Measurements from ENCODE around the gene ZNF677. TPM values are rescaled to one million over a fixed set of nuclear protein-coding genes. Genes with fewer than 3 reads are reported as not detected.
"Not testable (repeated sequence)": the region's sequence is repeated elsewhere in the genome, so short reads cannot be mapped to it uniquely, and the experiment has no call there.

Gene ZNF677
- total RNA-seq = 1 to 10 TPM; 4.9 to 5.0 TPM

DNA sequence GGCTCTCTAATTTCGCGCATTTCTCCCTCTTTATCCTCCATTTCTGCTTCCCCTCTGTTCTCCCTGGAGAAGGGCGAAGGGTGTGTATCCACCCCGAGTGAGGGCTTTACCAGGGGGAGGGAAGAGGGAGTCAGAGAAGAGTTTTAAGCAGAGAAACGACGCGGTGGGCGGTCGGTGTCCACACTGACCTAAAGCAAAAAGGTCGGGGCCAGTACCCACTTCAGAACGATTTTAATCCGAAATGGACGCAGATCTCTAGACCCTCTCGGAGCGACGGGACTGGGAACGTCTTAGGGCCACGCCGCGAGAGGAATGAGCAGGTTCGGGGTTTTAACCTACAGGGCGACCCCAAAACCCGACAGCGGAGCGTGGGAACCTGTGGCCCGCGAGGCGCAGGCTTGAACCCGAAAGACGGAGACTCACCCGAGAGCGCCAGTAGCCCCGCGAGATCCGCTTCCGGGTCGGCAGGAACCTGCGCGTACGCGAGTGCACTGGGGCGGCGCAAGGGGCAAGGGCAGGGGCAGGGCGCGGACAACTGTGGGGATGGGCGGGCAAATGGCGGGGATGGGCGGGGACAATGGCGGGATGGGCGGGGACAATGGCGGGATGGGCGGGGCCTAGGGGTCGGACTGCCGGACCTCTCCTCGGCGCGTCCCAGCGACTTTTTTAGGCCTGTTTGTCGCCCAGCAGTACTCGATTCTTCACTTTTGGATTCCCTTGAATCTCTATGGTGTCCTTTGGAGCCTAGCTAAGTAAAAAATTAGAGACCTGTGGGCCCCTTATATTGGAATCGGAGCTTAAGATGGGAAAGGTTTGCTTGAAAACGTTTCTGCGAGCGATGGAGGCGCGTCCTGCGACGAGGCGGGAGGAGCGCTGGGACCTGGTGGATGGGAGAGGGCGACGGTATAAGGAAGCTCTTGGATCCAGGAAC lies at the start of gene ZNF677:
ZNF677 (minus strand) TSS at position 463 of the 931 bp plus-strand sequence. CDS start 3,323 bp downstream, outside the sequence.
- POLR2A ChIA-PET = no interaction called here
- CTCF ChIA-PET = interaction anchor here (0.6 kb wide), 1 partner anchor 956 kb away, joined by 4 read pairs; no protein-coding TSS in a partner anchor

DNA sequence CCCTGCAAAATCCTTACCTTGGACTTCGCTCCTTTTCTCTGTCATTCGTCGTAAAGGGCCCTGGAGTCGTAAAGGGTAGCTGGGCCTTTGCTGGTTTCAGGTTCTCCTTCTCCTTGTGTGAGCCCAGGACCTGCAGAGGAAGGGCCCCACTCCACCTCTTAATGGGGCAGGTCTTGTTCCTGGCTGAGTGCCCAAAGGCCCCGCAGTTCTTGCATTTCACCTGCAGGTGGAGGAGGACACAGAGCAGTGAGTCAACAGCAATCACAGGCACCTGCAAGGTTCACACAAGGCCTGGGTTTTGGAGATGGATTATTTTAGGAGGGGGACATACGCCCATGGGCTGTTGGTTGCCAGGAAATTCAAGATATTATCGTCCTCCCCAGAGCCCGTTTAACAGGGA lies 46.7 kb upstream of the ZNF677 start:
- CTCF ChIA-PET = not testable (repeated sequence)

DNA sequence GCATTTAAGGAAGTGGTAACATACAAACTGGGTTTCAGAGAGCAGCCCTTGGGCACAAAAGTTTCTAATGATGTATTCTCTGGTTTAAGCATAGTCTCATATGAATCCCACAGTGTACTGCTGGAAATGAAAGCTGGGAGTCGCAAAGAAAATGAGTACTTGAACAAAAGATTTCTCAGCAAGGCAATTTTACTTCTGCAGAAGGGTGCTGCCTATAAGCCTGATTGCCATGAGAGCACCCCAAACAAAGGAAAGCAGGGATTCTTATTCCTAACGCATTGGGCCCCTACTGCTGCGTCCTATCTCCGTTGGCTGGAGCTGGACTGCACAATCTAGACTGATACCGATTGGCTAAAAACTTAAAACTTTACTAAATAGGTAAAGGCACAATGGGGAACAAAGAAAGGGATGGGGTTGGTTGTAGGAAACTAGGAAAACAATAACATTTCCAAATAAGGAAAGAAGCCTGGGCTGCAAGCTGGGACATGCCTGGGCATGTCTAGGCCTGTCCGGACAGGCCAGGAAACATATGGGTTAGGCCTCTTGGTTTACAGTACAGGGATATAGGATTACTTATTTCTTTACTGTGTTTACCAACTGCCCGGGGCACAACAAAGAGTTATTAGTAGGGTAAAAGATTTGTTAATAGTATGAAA lies 40.2 kb upstream of the ZNF677 start:
- ChIA-PET CTCF (no interaction called here), POLR2A (no interaction called here)

More for the DNA sequence above, 46.7 kb upstream of the ZNF677 start:
- POLR2A ChIA-PET = not testable (repeated sequence)

DNA sequence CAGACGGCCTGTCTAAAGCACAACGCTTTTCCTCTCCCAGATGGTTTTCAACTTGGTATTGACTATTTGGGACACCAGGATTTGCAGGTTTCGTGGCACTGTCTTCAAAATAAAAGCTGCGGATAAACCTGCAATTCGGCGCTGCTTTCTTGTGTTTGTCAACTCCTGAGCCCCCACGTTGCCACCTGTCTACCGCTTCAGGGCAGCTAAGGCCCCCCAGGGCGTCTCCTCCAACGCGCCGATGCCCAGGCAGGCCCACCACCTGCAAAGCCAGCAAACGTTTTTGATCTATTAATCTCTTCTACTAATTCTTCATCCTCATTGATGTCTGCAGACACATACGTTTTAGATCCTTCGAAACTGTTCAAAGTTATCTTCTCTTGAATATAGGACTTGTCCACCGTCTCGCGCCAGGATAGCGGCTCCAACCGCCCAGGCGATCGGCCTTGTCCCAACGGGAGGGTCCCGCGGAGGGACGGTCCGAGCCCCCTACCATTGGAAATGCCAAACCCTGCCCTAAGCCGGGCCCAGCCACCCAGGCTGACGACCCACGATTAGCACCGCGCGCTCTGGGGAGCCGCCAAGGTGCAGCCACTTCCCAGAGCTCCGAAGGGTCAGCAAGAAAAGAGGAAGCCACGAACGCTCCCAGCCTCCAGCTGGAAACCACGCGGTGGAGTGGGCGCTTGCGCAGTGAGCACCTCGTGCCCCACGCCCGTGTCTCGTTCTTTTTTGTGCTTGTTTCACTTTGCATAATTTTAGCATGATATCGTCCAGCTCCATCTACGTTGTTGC lies 36.3 kb upstream of the ZNF677 start:
- CTCF ChIA-PET = no interaction called here
- POLR2A ChIA-PET = no interaction called here

DNA sequence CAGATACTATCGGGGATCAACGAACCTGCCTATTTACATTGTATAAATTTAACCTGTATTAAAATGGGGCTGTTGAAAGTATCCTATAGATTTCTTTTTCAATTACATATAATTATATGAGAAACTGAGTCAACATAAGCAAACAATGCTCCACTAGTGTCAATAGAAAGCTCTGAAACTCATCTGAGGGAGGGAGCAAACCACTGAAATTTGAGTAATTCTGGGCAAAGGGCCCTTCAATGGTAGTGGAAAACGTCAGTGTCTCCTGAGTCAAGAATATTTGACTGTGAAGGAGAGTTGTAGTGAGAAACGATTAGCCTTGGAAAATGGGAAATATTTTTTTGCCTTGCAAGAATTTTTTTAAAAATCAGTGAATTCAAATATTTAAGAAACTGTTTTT lies 30.4 kb upstream of the ZNF677 start:
- ChIA-PET CTCF (no interaction called here), POLR2A (no interaction called here)

DNA sequence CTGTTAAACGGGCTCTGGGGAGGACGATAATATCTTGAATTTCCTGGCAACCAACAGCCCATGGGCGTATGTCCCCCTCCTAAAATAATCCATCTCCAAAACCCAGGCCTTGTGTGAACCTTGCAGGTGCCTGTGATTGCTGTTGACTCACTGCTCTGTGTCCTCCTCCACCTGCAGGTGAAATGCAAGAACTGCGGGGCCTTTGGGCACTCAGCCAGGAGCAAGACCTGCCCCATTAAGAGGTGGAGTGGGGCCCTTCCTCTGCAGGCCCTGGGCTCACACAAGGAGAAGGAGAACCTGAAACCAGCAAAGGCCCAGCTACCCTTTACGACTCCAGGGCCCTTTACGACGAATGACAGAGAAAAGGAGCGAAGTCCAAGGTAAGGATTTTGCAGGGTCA lies 27.3 kb upstream of the ZNF677 start:
- CTCF ChIA-PET, POLR2A ChIA-PET: not testable (repeated sequence)

DNA sequence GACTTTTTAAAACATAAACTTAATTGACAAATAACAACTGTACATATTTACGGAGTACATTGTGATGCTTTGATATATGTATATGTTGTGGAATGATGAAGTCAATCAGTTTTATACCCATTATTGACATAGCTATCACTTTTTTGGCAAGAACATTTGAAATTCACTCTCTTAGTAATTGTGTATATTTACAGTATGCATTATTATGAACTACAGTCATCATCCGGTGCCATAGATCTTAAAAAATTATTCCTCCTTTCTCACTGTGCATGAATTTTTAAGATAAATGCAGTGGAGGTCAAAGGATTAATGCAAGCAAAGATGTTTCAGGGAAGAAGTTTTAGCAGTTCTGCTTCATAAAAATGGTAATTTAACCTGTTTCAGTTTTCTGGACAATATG lies 20.8 kb upstream of the ZNF677 start:
- CTCF ChIA-PET = no interaction called here

DNA sequence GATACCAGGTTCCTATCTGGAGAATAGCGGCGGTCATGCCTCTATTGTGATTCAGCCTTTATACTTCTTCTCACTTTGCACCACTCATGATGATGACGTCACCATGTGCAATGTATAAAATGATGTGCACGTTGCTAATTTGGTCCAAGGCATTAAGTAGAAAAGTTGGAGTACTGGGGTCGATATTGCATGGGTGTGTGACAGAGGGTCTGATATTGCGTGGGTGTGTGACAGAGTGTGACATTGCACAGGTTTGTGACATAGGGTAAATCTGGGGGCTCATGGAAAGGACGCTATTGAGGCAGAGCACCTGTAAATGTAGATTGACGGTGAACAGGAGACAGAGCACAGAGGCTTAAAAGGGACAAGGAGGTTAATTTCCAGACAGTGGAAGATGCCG lies 17.4 kb upstream of the ZNF677 start:
- POLR2A ChIA-PET = no interaction called here
- CTCF ChIA-PET = no interaction called here

More for the DNA sequence above, 20.8 kb upstream of the ZNF677 start:
- POLR2A ChIA-PET = no interaction called here

DNA sequence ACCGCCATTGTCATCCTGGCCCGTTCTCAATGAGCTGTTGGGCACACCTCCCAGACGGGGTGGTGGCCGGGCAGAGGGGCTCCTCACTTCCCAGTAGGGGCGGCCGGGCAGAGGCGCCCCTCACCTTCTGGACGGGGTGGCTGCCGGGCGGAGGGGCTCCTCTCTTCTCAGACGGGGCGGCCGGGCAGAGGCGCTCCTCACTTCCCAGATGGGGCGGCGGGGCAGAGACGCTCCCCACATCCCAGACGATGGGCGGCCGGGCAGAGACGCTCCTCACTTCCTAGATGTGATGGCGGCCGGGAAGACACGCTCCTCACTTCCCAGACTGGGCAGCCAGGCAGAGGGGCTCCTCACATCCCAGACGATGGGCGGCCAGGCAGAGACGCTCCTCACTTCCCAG lies 15.2 kb upstream of the ZNF677 start:
- POLR2A ChIA-PET, CTCF ChIA-PET: not testable (repeated sequence)

DNA sequence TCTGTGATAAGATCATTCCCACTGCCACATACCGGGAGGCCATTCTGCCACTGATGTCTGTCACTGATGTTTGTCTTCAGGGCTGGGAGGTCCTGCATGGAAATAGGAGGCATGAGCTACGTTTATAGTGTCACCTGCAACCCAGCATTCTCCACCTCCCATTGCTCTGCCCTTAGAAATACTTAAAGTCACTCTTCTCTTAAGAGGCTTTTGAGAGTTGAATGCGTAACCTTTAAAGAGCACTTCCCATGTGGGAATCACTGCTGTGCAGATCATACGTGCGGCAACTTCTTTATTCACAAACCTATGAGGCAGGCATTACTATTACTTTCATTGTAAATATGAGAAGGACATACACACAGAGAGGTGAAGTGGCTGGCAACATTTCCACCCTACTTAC lies 12.9 kb upstream of the ZNF677 start, which contains the start of gene VN1R4:
VN1R4 (minus strand) TSS at position 101 of the 400 bp plus-strand sequence; CDS start at position 43, 58 bp downstream.
- POLR2A ChIA-PET, CTCF ChIA-PET: not testable (repeated sequence)

DNA sequence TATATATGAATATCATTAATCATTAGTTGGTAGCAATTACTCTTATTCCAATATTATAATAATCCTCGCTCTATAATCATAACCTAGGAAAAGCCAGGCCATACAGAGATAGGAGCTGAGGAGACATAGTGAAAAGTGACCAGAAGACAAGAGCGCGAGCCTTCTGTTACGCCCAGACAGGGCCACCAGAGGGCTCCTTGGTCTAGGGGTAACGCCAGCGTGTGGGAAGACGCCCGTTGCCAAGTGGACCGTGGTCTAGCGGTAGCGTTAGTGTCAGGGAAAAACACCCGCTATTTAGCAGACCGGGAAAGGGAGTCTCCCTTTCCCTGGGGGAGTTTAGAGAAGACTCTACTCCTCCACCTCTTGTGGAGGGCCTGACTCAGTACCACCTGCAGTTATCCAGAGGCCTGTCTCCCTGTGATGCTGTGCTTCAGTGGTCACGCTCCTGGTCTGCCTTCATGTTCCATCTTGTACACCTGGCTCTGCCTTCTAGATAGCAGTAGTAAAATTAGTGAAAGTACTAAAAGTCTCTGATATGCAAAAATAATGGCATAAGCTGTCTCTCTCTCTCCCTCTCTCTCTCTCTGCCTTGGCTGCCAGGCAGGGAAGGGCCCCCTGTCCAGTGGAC lies 3.2 kb upstream of the ZNF677 start, which contains the start of gene VN1R2:
VN1R2 (plus strand) TSS at position 578 of the 628 bp plus-strand sequence. CDS start 84 bp downstream, outside the sequence.
- CTCF ChIA-PET, POLR2A ChIA-PET: not testable (repeated sequence)

DNA sequence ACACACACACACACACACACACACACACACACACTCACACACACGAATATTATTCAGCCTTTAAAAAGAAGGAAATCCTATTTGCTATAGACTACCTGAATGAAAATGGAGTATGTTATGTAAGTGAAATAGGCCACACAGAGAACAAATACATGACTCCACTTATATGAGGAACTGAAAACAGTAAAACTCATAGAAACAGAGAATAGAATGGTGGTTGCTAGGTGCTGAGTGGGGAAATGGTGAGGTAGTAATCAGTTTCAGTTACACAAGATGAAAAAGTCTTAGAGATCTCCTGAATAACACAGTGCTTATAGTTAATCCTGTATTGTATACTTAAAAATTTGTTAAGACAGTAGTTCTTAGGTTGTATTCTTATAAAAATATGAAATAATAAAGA lies 8.2 kb downstream of the ZNF677 start:
- ChIA-PET CTCF (no interaction called here), POLR2A (no interaction called here)

DNA sequence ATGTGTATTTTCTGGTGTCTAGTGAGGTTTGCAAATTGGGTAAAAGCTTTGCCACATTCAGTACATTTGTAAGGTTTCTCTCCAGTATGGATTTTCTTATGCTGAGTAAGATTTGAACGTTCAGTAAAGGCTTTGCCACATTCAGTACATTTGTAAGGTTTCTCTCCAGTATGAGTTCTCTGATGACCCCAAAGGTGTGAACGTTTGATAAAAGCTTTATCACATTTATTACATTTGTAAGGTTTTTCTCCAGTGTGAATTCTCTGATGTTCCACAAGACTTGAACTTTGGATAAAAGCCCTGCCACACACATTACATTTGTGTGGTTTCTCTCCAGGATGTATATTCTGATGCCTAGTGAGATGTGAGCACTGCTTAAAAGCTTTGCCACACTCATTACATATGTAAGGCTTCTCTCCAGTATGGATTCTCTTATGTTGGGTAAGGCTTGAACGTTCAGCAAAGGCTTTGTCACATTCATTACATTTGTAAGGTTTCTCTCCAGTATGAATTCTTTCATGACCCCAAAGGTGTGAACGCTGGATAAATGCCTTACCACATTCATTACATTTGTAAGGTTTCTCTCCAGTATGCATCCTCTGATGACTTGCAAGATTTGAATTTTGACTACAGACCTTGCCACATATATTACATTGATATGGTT lies 17.4 kb downstream of the ZNF677 start:
- ChIA-PET POLR2A (no interaction called here), CTCF (no interaction called here)

DNA sequence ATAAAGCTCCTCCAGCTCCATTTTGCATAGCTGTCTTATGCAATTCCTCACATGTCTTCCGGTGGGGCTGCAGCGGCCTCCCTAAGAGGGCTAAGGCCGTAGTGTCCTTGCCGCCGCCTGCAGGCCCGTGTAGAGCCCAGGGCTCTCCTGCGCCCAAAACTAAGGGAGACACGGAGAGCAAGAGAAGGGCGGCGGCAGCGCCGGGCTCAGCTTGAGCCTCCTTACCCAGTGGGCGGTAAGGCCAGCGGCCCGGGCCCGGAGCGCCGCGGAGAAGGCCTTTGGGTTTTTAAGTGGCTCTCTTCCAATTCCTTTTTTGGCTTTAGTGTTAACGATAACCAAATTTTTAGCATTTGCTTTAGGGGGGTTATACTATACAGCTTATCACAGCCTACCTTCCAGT lies 30.1 kb downstream of the ZNF677 start:
- POLR2A ChIA-PET = no interaction called here
- CTCF ChIA-PET = no interaction called here

DNA sequence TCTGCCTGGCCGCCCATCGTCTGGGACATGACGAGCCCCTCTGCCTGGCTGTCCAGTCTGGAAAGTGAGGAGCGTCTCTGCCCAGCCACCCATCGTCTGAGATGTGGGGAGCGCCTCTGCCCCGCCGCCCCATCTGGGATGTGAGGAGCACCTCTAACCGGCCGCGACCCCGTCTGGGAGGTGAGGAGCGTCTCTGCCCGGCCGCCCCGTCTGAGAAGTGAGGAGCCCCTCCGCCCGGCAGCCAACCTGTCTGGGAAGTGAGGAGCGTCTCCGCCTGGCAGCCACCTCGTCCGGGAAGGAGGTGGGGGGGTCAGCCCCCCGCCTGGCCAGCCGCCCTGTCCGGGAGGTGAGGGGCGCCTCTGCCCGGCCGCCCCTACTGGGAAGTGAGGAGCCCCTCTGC lies 32.0 kb downstream of the ZNF677 start:
- CTCF ChIA-PET, POLR2A ChIA-PET: not testable (repeated sequence)

DNA sequence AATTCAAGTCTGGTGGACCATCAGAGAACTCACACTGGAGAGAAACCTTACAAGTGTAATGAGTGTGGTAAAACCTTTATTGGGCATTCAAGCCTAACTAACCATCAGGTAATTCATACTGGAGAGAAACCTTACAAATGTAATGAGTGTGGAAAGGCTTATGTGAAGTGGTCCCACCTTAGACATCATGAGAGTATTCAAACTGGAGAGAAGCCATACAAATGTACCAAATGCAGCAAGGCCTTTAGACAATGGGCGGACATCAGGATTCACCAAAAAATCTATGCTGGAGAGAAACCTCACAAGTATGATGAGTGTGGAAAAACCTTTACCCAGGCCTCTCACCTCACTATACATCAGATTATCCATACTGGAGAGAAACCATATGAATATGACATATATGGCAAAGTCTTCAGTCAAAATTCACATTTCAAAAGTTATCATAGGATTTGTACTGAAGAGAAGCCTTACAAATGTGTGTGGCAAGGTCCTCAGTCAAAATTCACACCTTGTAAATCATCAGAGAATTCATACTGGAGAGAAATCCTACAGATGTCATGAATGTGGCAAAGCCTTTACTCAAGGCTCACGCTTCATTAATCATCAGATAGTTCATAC lies 41.9 kb downstream of the ZNF677 start:
- ChIA-PET CTCF (no interaction called here), POLR2A (no interaction called here)

DNA sequence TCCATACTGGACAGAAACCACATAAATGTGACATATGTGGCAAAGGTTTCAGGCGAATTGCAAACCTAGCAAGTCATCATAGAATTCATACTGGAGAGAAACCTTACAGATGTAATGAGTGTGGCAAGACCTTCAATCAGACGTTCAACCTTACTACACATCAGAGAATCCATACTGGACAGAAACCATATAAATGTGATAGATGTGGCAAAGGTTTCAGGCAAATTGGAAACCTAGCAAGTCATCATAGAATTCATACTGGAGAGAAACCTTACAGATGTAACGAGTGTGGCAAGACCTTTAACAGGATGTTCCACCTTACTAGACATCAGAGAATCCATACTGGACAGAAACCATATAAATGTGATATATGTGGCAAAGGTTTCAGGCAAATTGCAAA lies 43.1 kb downstream of the ZNF677 start:
- POLR2A ChIA-PET, CTCF ChIA-PET: not testable (repeated sequence)

DNA sequence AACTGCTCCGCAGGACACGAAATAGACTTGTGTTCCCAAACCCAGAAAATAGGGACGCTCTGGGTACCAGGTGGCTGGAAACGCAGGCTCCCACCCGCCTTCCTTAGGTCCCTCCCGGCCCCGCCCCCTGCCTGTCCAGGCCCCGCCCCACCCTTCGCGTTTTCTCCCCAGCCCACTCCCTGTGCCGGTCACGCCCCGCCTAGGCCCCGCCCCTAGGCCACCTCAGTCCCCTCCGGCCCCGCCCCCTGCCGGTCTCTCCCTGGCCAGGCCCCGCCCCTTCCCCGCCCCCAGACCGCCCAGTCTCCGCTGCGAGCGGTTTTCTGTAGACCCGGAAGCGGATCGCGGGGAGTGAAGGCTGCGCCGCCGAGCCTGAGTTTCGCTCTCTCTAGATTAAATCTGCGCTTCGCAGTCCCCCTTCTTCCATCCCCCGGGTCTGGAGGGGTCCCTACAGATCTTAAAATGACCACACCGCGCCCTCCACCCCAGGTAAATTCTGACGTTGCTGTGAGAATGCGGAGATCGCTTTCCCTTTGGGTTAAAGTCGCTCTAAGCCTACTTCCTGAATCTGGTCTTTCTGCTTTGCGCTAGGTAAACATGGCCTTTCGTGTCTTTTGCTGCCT lies 57.8 kb downstream of the ZNF677 start:
- CTCF ChIA-PET = no interaction called here

More for the DNA sequence above, 57.8 kb downstream of the ZNF677 start:
- POLR2A ChIA-PET = no interaction called here
